GM18867 (cell line): Measurements from ENCODE around the gene CROCC2.
"Not testable (repeated sequence)": the region's sequence is repeated elsewhere in the genome, so short reads cannot be mapped to it uniquely, and the experiment has no call there.

Experiments
- ATAC-seq: cut with Tn5 transposase; IDR thresholded peaks from one replicate; pipeline ENCODE4 v1.9.1; 2021; ENCODE audit warnings: mild to moderate bottlenecking, moderate library complexity; ENCODE audit not compliant: unreplicated experiment

The CROCC2 gene

GRCh38 chr2:240963868-240964703 lies 58.0 kb downstream of the CROCC2 start:
- ATAC-seq: no peak

GRCh38 chr2:240964704-240965295 lies 58.7 kb downstream of the CROCC2 start:
- no peak for ATAC-seq

- no peak for ATAC-seq
These were observed 59.3 kb downstream of the CROCC2 start for GRCh38 chr2:240965296-240965904.

- no peak for ATAC-seq
These were observed 59.8 kb downstream of the CROCC2 start for GRCh38 chr2:240965905-240966456.

GRCh38 chr2:240966457-240966905 lies 60.3 kb downstream of the CROCC2 start:
- ATAC-seq: no peak

GRCh38 chr2:240966906-240967680 lies 61.0 kb downstream of the CROCC2 start:
- no peak for ATAC-seq

GRCh38 chr2:240967681-240968621 lies 61.8 kb downstream of the CROCC2 start:
- no peak for ATAC-seq

GRCh38 chr2:240968731-240969624 lies 62.8 kb downstream of the CROCC2 start:
- no peak for ATAC-seq

GRCh38 chr2:240970104-240970503 lies 64.0 kb downstream of the CROCC2 start:
- ATAC-seq: no peak

GRCh38 chr2:240970816-240971215 lies 64.7 kb downstream of the CROCC2 start:
- ATAC-seq: no peak

GRCh38 chr2:240972201-240972600 lies 66.1 kb downstream of the CROCC2 start:
- ATAC-seq: no peak

GRCh38 chr2:240972636-240973521 lies 66.7 kb downstream of the CROCC2 start:
- no peak for ATAC-seq

- no peak for ATAC-seq
These were observed 68.8 kb downstream of the CROCC2 start for GRCh38 chr2:240974771-240975572.

GRCh38 chr2:240975903-240976302 lies 69.8 kb downstream of the CROCC2 start:
- not testable (repeated sequence) for ATAC-seq

GRCh38 chr2:240981280-240981679 lies 75.1 kb downstream of the CROCC2 start:
- no peak for ATAC-seq

- ATAC-seq: no peak
These were observed 76.0 kb downstream of the CROCC2 start for GRCh38 chr2:240981871-240982800.
